Karpas-422 (cell line): ENCODE results near the gene INTS3. TPM values are rescaled to one million over a fixed set of nuclear protein-coding genes. Genes with fewer than 3 reads are reported as not detected.

ENCODE experiments used
- DNase-seq: peaks from one replicate; pipeline ENCODE4 v3.0.0-alpha.2; 2015
- H2AFZ ChIP-seq: fragments of 200-600 bp; sonication (generic); 2 replicates; pipeline ENCODE4 v1.6.1; 2014; ENCODE audit warnings: antibody characterized with exemption, low read length, mixed read lengths
- H3K27ac ChIP-seq: fragments of 200-600 bp; sonication (generic); 2 replicates; pipeline ENCODE4 v1.5.1; 2014; ENCODE audit warnings: mild to moderate bottlenecking, low read length, moderate library complexity
- H3K27me3 ChIP-seq: fragments of 200-600 bp; sonication (generic); 2 replicates; pipeline ENCODE4 v1.6.1; 2014; ENCODE audit warnings: low read length, mixed read lengths
- H3K36me3 ChIP-seq: fragments of 200-600 bp; sonication (generic); 2 replicates; pipeline ENCODE4 v1.6.1; 2014; ENCODE audit warnings: low read length, mixed read lengths; ENCODE audit not compliant: insufficient read depth
- H3K4me1 ChIP-seq: fragments of 200-600 bp; sonication (generic); 2 replicates; pipeline ENCODE4 v1.6.1; 2014; ENCODE audit warnings: mild to moderate bottlenecking, low read length, mixed read lengths
- H3K4me2 ChIP-seq: fragments of 200-600 bp; sonication (generic); 2 replicates; pipeline ENCODE4 v1.6.1; 2014; ENCODE audit warnings: low read length, low read depth, mild to moderate bottlenecking; ENCODE audit not compliant: poor library complexity, severe bottlenecking
- H3K4me3 ChIP-seq: fragments of 200-600 bp; sonication (generic); 2 replicates; pipeline ENCODE4 v1.5.1; 2014; ENCODE audit warnings: mild to moderate bottlenecking, antibody characterized with exemption, low read length, mixed read lengths
- H3K79me2 ChIP-seq: fragments of 200-600 bp; sonication (generic); 2 replicates; pipeline ENCODE4 v1.6.1; 2014; ENCODE audit warnings: mild to moderate bottlenecking, low read length, mixed read lengths
- H3K9ac ChIP-seq: fragments of 200-600 bp; sonication (generic); 2 replicates; pipeline ENCODE4 v1.6.0; 2014; ENCODE audit warnings: low read length
- H3K9me2 ChIP-seq: fragments of 200-600 bp; sonication (generic), shearing (Covaris generic); replicated peaks from 2 replicates; pipeline ENCODE4 v1.6.0; 2014; ENCODE audit warnings: mild to moderate bottlenecking, low read length, moderate library complexity; ENCODE audit not compliant: insufficient read depth
- H3K9me3 ChIP-seq: fragments of 300-700, 200-600 bp; sonication (generic); 2 replicates; pipeline ENCODE4 v1.6.1; 2014; ENCODE audit warnings: low read length, mixed read lengths
- H4K20me1 ChIP-seq: fragments of 200-600 bp; sonication (generic); 2 replicates; pipeline ENCODE4 v1.6.1; 2014; ENCODE audit warnings: mild to moderate bottlenecking, antibody characterized with exemption, low read length, low read depth; ENCODE audit not compliant: insufficient read depth
- total RNA-seq: library from RNA; depleted of rRNA; stranded (reverse); fragments of >200 nt; shearing (Covaris generic); gene quantifications from 2 replicates; pipeline ENCODE4 v1.2.3, GENCODE V29; 2014; ENCODE audit warnings: low replicate concordance; rRNA removed

Gene INTS3, protein sequence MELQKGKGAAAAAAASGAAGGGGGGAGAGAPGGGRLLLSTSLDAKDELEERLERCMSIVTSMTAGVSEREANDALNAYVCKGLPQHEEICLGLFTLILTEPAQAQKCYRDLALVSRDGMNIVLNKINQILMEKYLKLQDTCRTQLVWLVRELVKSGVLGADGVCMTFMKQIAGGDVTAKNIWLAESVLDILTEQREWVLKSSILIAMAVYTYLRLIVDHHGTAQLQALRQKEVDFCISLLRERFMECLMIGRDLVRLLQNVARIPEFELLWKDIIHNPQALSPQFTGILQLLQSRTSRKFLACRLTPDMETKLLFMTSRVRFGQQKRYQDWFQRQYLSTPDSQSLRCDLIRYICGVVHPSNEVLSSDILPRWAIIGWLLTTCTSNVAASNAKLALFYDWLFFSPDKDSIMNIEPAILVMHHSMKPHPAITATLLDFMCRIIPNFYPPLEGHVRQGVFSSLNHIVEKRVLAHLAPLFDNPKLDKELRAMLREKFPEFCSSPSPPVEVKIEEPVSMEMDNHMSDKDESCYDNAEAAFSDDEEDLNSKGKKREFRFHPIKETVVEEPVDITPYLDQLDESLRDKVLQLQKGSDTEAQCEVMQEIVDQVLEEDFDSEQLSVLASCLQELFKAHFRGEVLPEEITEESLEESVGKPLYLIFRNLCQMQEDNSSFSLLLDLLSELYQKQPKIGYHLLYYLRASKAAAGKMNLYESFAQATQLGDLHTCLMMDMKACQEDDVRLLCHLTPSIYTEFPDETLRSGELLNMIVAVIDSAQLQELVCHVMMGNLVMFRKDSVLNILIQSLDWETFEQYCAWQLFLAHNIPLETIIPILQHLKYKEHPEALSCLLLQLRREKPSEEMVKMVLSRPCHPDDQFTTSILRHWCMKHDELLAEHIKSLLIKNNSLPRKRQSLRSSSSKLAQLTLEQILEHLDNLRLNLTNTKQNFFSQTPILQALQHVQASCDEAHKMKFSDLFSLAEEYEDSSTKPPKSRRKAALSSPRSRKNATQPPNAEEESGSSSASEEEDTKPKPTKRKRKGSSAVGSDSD
- total RNA-seq: 36.3 and 65.4 TPM in 2 replicates

DNA sequence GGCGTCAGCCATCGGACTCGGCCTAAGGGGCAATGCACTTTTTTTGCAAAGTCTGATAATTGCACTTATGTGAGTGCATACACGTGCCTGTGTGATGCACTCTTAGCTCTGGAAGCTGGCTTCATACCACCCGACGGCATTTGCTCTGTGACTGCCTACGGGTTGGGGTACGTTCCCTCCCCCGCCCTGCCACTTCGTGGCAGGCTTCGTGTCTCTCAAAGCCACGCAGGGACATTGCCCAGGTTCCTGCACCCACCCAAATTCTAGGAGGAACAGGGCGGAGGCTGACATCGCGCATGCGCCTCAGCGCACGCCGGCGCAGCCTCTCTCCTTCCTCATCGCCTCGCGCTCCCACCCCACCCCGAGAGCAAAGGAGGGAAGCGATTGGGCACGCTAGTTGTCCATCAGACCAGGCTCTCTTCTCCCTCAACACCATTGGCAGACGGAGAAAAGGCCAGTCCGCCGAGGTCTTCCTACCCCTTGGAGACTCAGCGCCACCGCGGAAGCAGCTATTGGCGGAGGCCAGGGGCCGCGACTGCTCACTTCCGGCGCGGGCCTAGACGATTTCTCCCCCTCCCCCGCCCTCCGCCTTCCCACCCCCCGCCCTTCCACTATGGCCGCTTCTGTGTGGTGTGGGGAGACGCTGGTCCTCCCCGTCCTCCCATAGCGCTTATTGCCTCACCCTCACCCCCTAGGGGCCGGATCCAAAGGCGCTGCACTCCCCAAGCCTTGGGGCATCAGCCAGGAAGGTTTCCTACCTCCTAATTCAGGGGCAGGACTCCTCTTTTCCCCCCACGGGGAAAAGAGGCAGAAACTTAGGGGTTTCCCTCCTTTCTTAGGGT, at the start of gene INTS3:
Gene INTS3, plus strand, starts transcription at position 588 of the 842 bp plus-strand sequence. CDS start 585 bp downstream, outside the sequence.
- Histone ChIP-seq H3K9ac (peak within 1 kb of the TSS; percentile 97), H4K20me1 (no peaks in the 10 kb centered on the region), H3K36me3 (no peaks in the 10 kb centered on the region), H3K9me3 (no peaks in the 10 kb centered on the region), H2AFZ (peak within 1 kb of the TSS; percentile 19; the same call in 1 of the 2 replicates), H3K79me2 (peaks cover 40% of the 10 kb centered on the region), H3K4me3 (peak within 1 kb of the TSS; percentile 96), H3K27ac (peak within 1 kb of the TSS; percentile 81), H3K4me2 (peak within 1 kb of the TSS; percentile 98), H3K9me2 (no peaks in the 10 kb centered on the region), H3K27me3 (no peaks in the 10 kb centered on the region), H3K4me1 (peaks cover 30% of the 10 kb centered on the region)
- peak; percentile 100 for DNase-seq

DNA sequence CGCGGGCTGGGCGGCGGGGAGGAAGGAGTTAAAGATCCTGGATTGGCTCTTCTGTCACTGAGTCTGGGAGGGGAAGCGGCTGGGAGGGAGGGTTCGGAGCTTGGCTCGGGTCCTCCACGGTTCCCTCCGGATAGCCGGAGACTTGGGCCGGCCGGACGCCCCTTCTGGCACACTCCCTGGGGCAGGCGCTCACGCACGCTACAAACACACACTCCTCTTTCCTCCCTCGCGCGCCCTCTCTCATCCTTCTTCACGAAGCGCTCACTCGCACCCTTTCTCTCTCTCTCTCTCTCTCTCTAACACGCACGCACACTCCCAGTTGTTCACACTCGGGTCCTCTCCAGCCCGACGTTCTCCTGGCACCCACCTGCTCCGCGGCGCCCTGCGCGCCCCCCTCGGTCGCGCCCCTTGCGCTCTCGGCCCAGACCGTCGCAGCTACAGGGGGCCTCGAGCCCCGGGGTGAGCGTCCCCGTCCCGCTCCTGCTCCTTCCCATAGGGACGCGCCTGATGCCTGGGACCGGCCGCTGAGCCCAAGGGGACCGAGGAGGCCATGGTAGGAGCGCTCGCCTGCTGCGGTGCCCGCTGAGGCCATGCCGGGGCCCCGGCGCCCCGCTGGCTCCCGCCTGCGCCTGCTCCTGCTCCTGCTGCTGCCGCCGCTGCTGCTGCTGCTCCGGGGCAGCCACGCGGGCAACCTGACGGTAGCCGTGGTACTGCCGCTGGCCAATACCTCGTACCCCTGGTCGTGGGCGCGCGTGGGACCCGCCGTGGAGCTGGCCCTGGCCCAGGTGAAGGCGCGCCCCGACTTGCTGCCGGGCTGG, 49.1 kb upstream of the INTS3 start, which contains the start of gene NPR1:
Gene NPR1, plus strand, starts transcription at position 170 of the 818 bp plus-strand sequence. Its CDS starts 421 bp downstream, at position 591.
- no peaks in the 10 kb centered on the region for H3K36me3 ChIP-seq
- no peak within 1 kb of the TSS for H3K4me3 ChIP-seq
- no peak within 1 kb of the TSS for H3K9ac ChIP-seq
- H3K4me2 ChIP-seq: peak within 1 kb of the TSS; percentile 32
- H3K9me3 ChIP-seq: no peaks in the 10 kb centered on the region
- no peaks in the 10 kb centered on the region for H3K79me2 ChIP-seq
- no peaks in the 10 kb centered on the region for H3K27me3 ChIP-seq
- DNase-seq: no peak
- no peak within 1 kb of the TSS for H3K27ac ChIP-seq
- H2AFZ ChIP-seq: peak within 1 kb of the TSS; percentile 61; the same call in 1 of the 2 replicates
- H3K9me2 ChIP-seq: no peaks in the 10 kb centered on the region
- H3K4me1 ChIP-seq: peaks cover 3% of the 10 kb centered on the region; the same call in 1 of the 2 replicates
- H4K20me1 ChIP-seq: no peaks in the 10 kb centered on the region

DNA sequence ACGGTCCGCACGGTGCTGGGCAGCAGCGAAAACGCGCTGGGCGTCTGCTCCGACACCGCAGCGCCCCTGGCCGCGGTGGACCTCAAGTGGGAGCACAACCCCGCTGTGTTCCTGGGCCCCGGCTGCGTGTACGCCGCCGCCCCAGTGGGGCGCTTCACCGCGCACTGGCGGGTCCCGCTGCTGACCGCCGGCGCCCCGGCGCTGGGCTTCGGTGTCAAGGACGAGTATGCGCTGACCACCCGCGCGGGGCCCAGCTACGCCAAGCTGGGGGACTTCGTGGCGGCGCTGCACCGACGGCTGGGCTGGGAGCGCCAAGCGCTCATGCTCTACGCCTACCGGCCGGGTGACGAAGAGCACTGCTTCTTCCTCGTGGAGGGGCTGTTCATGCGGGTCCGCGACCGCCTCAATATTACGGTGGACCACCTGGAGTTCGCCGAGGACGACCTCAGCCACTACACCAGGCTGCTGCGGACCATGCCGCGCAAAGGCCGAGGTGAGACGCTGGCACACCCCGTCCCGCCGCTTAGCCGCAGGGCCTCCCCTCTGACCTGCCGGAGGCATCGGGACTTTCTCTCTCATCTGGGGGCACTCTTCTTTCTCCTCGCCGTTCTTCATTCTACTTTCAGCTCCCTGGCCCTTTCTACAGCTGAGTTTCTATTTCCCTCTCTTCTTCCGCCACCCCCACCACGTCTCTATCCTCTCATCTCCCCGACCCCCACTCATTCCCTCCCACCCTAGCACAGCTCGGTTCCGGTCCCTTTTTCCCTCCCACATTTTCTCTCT, 48.3 kb upstream of the INTS3 start:
- Histone ChIP-seq H3K9ac (no peak overlapping the region), H3K4me1 (peaks cover 3% of the 10 kb centered on the region; the same call in 1 of the 2 replicates), H3K4me2 (no peak overlapping the region), H3K36me3 (no peaks in the 10 kb centered on the region), H3K9me3 (no peaks in the 10 kb centered on the region), H3K27me3 (no peaks in the 10 kb centered on the region), H3K4me3 (no peak overlapping the region), H3K79me2 (no peaks in the 10 kb centered on the region), H3K9me2 (no peaks in the 10 kb centered on the region), H3K27ac (no peak overlapping the region), H4K20me1 (no peaks in the 10 kb centered on the region), H2AFZ (no peak overlapping the region)
- DNase-seq: no peak

DNA sequence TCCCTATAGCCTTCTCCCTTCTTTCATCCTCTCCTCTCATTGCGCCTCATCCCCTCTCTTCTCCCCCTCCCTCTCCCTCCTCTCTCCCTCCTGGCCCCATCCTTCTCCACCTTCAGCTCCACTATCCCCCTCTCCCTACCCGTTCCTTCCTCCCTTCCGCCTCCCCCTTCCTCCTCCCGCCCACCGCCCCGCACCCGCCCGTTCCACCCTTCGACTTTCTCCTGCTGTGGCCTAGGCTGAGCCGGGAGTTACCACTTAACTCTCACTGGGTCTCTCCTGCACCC, 47.8 kb upstream of the INTS3 start:
- no peaks in the 10 kb centered on the region for H3K9me2 ChIP-seq
- H3K36me3 ChIP-seq: no peaks in the 10 kb centered on the region
- no peak overlapping the region for H3K9ac ChIP-seq
- H3K27me3 ChIP-seq: no peaks in the 10 kb centered on the region
- H3K79me2 ChIP-seq: no peaks in the 10 kb centered on the region
- no peak overlapping the region for H2AFZ ChIP-seq
- DNase-seq: no peak
- no peak overlapping the region for H3K4me3 ChIP-seq
- no peaks in the 10 kb centered on the region for H3K9me3 ChIP-seq
- no peak overlapping the region for H3K27ac ChIP-seq
- H3K4me2 ChIP-seq: no peak overlapping the region
- peaks cover 3% of the 10 kb centered on the region; the same call in 1 of the 2 replicates for H3K4me1 ChIP-seq
- H4K20me1 ChIP-seq: no peaks in the 10 kb centered on the region

DNA sequence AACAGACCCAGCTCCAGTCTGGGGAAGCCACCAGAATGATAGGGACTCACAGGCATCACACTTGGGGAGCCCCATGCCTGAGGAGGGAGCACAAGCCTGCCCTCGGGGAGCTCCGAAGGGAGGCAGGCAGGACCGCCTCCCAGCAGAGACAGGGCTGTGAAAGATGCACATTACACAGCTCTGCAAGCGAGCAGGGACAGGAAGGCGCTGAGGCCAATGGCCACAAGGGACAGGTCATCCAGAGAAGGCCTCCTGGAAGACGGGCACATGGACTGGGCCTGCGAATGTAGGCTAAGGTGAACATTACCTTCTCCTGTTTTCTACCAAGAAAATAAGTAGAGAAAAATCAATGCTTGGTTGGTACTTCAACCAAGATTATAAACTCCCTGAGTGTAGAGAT, 45.1 kb upstream of the INTS3 start:
- no peaks in the 10 kb centered on the region for H4K20me1 ChIP-seq
- H3K4me1 ChIP-seq: no peaks in the 10 kb centered on the region
- H3K9ac ChIP-seq: no peak overlapping the region
- no peak overlapping the region for H3K27ac ChIP-seq
- H3K9me3 ChIP-seq: no peaks in the 10 kb centered on the region
- DNase-seq: no peak
- no peak overlapping the region for H3K4me2 ChIP-seq
- no peak overlapping the region for H2AFZ ChIP-seq
- H3K4me3 ChIP-seq: no peak overlapping the region
- no peaks in the 10 kb centered on the region for H3K9me2 ChIP-seq
- no peaks in the 10 kb centered on the region for H3K79me2 ChIP-seq
- no peaks in the 10 kb centered on the region for H3K27me3 ChIP-seq
- H3K36me3 ChIP-seq: no peaks in the 10 kb centered on the region

DNA sequence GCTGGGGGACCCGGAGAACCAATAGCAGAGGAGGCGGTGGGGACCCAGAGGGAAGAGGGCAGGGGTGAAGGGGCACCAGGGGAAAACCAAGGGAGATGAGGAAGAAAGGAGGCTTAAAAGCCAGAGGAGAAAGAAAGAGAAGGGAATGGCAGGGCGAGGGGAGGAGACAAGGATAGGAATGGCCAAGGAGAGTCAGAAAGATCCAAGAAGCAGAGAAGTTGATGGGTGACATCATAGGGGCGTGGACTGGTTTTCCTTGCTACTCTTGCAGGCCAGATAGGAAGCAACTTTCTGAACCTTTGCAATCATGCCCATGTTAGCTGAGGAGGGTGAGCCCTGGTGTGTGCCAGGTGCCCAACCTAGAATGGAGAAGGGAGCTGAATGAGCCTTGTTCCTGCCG, 44.0 kb upstream of the INTS3 start:
- Histone ChIP-seq H2AFZ (no peak overlapping the region), H3K9me3 (no peaks in the 10 kb centered on the region), H3K9me2 (no peaks in the 10 kb centered on the region), H4K20me1 (no peaks in the 10 kb centered on the region), H3K4me3 (no peak overlapping the region), H3K9ac (no peak overlapping the region), H3K36me3 (no peaks in the 10 kb centered on the region), H3K4me1 (no peaks in the 10 kb centered on the region), H3K79me2 (no peaks in the 10 kb centered on the region), H3K27me3 (no peaks in the 10 kb centered on the region), H3K4me2 (no peak overlapping the region), H3K27ac (no peak overlapping the region)
- DNase-seq: no peak

DNA sequence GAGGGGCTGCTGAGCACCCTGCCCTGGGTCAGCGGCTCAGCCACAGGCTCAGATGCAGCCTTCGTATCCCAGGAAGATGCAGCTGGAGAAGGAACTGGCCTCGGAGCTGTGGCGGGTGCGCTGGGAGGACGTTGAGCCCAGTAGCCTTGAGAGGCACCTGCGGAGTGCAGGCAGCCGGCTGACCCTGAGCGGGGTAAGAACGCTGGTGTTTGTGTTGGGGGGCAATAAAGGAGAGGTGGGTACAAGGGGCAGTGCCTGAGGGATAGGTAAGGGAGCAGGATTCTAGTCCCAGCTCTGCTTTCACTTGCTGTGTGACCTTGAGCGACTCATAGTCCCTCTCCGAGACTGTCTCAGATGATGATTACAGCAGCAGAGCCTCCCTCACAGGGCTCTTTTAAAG, 43.0 kb upstream of the INTS3 start:
- no peaks in the 10 kb centered on the region for H3K4me1 ChIP-seq
- no peaks in the 10 kb centered on the region for H4K20me1 ChIP-seq
- H3K9me2 ChIP-seq: no peaks in the 10 kb centered on the region
- H3K9me3 ChIP-seq: no peaks in the 10 kb centered on the region
- H3K36me3 ChIP-seq: no peaks in the 10 kb centered on the region
- H3K79me2 ChIP-seq: no peaks in the 10 kb centered on the region
- no peak overlapping the region for H3K27ac ChIP-seq
- no peak overlapping the region for H2AFZ ChIP-seq
- H3K27me3 ChIP-seq: no peaks in the 10 kb centered on the region
- no peak for DNase-seq
- no peak overlapping the region for H3K4me2 ChIP-seq
- H3K4me3 ChIP-seq: no peak overlapping the region
- H3K9ac ChIP-seq: no peak overlapping the region
